ENCODE measurements around the gene DUSP9.

DNA sequence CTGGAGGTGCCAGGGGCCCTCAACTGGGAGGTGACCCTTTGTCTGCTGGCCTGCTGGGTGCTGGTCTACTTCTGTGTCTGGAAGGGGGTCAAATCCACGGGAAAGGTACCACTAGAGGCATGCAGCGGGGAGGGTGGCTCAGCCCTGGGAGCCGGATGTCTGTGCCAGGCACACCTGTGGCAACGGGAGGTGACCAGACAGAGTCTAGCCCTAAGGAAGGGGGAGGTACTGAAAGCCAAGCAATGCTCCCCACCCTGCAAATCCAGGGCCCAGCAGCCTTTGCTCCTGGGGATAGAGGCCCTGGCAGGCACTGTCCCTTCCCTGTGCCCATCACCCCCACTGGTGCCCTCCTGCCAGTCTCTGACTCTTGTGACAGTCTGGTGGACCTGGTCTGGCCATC is 45.0 kb downstream of the DUSP9 start:
- TF ChIP-seq CTCF (IDR thresholded peaks at IDR 0.05; ENCODE audit: low read depth, low read length), result no peak
- no peak for TF ChIP-seq MYC (IDR thresholded peaks at IDR 0.05; ENCODE audit: low read depth, low read length)
- TF ChIP-seq POLR2A (IDR thresholded peaks at IDR 0.05; ENCODE audit: extremely low read depth, insufficient read length), result no peak

Data from NB4 (cell line).